Astrocyte of the hippocampus (primary cell): ENCODE data around the gene ITPKC.
"Not testable (repeated sequence)": the region's sequence is repeated elsewhere in the genome, so short reads cannot be mapped to it uniquely, and the experiment has no call there.

ENCODE experiments used
- DNase-seq: peaks from one replicate; pipeline ENCODE4 v3.0.0; 2011; ENCODE audit warnings: low read depth, low spot score

Gene ITPKC

DNA sequence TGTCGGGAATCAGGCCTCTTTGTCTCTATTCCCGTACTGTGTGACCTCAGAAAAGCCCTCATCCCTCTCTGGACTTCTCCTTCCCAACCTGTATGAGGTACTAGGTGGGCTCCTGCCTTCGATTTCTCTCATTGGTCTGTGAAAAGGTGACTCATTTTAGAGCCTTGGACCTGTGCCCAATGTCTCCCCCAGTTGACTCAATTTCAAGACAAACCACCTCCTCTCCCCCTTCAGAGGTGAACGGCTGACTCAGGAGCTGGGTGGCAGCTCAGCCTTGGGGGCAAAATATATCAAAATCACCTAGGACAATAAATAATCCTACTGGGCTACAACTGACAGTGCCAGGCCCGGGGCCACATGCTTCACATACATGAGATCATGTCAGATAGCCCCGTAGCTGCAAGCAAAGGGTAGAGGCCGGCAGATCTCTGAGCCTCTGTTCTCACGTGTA is 856 bp upstream of the ITPKC start:
- no peak for DNase-seq

DNA sequence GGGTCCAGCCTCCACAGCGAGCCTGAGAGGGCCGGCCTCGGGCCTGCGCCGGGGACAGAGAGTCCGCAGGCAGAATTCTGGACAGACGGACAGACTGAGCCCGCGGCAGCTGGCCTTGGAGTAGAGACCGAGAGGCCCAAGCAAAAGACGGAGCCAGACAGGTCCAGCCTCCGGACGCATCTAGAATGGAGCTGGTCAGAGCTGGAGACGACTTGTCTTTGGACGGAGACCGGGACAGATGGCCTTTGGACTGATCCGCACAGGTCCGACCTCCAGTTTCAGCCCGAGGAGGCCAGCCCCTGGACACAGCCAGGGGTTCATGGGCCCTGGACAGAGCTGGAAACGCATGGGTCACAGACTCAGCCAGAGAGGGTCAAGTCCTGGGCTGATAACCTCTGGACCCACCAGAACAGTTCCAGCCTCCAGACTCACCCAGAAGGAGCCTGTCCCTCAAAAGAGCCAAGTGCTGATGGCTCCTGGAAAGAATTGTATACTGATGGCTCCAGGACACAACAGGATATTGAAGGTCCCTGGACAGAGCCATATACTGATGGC is 490 bp downstream of the ITPKC start:
- DNase-seq: no peak

DNA sequence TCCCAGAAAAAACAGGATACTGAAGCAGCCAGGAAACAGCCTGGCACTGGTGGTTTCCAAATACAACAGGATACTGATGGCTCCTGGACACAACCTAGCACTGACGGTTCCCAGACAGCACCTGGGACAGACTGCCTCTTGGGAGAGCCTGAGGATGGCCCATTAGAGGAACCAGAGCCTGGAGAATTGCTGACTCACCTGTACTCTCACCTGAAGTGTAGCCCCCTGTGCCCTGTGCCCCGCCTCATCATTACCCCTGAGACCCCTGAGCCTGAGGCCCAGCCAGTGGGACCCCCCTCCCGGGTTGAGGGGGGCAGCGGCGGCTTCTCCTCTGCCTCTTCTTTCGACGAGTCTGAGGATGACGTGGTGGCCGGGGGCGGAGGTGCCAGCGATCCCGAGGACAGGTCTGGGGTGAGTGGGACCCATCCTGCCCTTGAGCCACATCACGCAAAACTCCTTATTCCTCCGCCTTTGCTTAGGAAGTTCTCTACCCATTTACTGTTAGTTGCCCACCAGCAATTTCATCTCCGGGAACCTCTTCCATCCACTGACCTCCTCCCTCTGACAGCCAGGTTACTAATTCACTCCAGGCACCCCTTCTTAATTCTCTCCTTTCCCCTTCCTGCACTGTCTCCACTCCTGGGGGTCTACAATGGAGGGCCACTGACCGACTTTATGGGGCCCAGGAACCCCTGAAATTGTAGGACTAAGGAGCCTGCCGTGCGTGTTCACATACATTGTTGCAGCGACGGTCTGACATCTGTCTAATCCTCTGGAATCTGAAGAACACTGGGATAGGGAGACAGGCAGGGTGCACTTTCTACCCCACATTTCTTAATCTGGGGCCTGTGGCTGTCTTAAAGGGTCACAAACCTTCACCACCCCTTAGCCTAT is 1.2 kb downstream of the ITPKC start:
- peak; percentile 16 for DNase-seq

DNA sequence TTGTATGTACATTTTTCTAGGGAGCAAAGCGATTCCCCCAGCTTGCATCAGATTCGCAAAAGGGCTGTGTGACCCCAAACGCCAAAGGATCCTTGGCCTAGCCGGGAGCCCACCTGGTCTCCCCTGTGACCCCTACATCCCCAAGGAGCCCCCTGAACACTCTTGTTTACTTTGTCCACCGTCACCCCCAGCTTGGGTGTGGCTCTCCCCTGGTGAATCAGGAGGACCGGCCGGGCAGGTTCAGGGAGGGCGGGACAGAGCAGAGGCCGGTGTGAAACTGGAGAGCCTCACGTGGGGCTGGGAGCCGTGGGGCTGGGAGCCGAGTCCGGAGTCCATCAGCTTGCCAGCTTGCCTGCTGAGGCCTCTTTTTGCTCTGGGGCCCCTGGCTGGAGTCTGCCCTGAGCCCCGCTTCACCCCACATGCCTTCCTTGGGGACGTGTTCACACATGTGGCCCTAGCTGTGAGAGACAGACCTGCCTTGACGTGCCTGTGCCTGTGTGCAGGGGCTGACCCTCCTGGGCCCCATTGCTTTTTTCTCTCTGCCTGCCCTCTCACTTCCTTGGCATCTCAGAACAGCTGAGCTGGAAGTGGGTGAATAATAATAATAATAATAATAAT is 2.0 kb downstream of the ITPKC start:
- peak; percentile 60 for DNase-seq

DNA sequence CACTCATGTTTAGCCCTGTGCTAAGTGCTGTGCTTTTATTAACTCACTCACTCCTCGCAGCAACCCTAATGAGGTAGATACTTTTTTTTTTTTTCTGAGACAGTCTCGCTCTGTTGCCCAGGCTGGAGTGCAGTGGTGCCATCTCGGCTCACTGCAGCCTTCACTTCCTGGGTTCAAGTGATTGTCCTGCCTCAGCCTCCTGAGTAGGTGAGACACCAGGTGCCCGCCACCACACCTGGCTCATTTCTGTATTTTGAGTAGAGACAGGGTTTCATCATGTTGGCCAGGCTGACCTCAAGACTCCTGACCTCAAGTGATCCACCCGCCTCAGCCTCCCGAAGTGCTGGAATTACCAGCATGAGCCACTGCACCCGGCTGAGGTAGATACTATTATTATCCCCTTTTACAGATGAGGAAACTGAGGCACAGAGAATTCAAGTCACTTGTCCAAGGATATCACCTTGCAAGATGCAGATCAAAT is 2.5 kb downstream of the ITPKC start:
- DNase-seq: no peak

DNA sequence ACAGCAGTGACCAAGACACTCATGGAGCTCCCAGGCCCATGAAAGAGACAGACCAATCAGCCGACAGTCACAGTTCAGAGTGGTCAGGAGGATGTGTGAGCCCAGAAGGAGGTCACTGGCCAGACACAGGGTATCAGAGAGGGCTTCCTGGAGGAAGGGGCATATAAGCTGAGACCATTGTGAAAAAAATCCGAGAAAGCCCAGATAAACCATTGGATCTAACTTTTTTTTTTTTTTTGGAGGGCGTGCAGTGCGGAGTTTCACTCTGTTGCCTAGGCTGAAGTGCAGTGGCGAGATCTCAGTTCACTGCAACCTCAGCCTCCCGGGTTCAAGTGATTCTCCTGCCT is 4.2 kb downstream of the ITPKC start:
- DNase-seq: no peak

DNA sequence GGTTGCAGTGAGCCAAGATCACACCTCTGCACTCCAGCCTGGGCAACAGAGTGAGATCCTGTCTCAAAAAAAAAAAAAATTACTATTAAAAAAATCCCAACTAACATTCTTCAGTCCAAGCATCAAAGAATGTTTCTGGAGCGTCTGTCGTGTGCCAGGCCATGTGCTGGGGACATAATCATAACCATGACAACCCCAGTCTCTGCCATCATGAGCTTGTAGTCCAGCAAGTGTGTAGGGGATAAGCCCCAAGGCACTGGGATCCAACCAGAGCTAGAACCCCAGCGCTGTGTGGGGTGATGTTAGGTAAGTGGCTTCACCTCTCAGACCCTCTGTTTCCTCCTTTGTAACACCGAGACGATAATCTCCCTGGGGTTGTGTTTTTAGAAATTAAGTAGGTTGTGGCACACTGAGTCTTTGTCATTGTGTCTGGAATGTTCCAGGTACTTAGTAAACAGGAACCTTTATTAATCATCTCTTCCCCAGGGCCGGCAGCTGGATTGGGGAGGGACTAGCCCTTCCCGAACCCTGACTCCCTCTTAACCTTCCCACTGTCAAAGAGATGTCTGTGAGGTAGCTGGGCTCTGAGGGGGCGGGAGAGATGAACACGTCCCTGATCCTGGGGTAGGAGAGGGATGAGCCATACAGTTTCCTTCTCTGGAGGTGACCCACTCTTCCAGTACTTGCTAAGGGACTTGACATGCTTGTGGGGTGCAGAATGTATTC is 5.2 kb downstream of the ITPKC start:
- peak; percentile 17 for DNase-seq

DNA sequence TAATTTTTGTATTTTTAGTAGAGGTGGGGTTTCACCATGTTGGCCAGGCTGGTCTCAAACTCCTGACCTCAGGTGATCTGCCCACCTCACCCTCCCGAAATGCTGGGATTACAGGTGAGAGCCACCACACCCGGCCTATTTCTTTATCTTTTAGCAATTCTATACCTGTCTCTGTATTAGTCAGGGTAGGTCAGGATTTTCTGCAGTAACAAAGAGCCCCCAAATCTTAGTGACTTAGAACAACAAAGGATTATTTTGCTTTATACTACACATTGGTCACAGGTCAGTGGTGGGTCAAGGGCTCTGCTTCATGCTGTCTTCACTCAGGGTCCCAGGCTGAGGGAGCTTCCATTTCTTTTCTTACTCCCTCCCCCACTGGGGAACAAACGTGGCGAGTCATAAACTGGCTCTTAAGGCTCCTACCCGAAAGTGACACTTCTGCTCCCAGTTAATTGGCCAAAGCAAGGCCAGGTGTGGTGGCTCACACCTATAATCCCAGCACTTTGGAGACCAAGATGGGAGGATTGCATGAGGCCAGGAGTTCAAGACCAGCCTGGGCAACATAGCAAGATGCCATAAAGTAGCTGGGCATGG is 6.8 kb downstream of the ITPKC start:
- no peak for DNase-seq

DNA sequence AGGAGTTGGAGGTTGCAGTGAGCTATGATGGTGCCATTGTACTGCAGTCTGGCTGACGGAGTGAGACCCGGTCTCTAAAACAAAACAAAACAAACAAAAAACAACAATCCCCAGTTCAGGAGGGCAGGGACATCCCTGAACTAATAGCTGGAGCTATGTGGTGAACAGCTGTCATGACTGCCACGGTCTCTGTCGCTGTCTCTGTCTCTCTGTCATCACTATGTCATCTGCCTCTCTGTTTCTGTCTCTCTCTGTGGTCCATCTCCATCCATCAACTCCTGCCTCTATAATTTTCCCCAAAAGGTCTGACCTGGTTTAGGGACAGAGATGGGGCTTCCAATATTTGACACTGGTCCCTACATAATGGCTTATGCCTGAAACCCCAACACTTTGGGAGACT is 7.4 kb downstream of the ITPKC start:
- DNase-seq: no peak

DNA sequence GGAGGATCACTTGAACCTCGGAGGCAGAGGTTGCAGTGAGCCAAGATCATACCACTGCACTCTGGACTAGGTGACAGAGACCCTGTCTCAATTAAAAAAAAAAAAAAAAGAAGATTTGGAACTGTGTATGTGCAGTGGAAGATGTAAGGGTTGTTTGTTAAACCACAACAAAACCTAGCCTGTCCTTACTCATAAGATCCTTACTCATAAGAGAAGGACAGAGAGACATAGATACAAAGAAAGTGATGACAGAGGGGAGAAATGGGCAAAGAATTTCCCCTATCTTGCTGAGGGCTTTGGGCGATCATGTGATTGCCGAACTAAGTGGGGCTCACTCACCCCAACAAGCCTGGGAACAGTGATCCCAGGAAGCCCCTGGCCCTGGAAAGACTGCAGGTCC is 7.9 kb downstream of the ITPKC start:
- DNase-seq: no peak

DNA sequence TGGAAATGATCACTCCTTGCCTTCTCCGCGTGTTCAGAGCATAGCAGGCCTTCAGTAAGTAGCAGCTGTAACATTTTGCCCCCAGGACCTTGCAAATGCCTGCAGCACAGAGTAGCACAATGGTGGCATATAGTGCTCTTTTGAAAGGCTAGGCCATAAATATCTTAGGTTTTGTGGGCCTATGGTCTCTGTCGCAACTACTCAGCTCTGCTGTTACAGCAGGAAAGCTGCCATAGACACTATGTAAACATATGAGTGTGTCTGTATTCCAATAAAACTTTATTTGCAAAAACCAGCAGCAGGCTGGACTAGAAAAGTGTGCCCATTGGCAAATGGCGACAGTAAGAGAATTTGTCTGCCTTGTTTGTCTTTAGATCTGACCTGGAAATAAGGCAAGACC is 9.4 kb downstream of the ITPKC start:
- DNase-seq: no peak

DNA sequence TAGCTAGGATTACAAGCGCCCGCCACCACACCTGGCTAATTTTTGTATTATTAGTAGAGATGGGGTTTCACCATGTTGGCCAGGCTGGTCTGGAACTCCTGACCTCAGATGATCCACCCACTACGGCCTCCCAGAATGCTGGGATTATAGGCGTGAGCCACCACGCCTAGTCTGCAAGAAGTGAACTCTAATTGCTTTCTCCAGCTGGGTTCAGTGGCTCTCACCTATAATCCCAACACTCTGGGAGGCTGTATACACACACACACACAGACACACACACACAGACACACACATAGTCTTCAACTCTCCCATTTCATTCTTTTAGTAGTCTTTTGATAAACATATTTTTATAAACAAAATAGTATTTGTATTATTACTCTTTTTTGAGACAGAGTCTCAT is 13.2 kb downstream of the ITPKC start:
- not testable (repeated sequence) for DNase-seq

DNA sequence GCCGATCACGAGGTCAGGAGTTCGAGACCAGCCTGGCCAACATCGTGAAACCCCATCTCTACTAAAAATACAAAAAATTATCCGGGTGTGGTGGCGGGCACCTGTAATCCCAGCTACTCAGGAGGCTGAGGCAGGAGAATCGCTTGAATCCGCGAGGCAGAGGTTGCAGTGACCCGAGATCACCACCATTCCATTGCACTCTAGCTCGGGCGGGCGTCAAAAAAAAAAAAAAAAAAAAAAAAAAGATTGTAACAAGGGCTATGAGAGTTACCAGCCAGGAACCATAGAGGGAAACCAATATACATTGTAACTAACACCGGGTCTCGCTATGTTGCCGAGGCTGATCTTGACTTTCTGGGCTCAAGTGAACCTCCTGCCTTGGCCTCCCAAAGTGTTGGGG is 15.4 kb downstream of the ITPKC start:
- DNase-seq: not testable (repeated sequence)

DNA sequence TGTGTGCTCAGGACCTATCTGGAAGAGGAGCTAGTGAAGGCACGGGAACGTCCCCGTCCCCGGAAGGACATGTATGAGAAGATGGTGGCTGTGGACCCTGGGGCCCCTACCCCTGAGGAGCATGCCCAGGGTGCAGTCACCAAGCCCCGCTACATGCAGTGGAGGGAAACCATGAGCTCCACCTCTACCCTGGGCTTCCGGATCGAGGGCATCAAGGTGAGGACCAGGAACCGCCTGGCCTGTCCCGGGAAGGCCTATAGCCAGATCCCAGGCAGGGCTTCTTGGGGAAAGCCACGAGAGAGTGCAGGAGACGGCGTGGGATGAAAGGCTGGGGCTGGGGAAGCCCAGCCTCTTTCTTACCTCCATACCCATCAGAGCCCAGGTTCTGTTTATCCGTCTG is 16.2 kb downstream of the ITPKC start:
- DNase-seq: no peak

DNA sequence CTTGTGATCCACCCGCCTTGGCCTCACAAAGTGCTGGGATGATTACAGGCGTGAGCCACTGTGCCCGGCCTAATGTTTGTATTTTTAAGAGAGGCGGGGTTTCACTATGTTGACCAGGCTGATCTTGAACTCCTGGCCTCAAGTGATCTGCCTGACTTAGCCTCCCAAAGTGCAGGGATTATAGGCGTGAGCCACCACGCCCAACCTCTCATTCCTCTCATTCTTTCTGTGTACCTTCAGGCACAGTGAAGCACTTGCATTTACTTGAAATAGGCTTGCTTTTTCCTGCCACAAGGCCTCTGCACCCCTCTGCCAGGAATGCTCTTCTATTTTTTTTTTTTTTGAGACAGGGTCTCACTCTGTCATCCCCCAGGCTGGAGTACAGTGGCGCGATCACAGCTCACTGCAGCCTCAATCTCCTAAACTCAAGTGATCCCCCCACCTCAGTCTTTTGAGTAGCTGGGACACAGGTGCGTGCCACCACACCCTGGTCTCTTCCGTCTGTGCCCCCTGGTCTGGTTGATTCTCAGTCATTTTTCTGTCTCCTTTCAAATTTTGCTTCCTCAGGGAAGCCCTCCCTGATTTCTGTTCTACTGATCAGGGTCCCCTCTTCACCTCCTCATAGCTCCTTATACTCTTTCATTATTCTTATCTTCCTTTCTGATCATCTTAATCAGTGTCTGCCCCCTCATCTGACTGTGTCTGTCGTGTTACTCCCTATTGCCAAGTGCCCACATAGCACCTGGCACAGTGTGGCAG is 18.3 kb downstream of the ITPKC start:
- DNase-seq: no peak

DNA sequence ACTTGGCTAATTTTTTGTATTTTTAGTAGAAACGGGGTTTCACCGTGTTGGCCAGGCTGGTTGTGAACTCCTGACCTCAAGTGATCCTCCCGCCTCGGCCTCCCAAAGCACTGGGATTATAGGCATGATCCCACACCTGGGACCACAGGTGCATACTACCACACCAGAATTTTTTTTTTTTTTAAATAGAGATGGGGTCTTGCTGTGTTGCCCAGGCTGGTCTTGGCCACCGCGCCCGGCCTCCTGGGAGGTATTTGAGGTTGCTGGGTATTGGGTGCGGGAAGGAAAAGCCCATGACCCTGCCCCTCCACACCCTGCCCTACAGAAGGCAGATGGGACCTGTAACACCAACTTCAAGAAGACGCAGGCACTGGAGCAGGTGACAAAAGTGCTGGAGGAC is 19.7 kb downstream of the ITPKC start:
- no peak for DNase-seq

DNA sequence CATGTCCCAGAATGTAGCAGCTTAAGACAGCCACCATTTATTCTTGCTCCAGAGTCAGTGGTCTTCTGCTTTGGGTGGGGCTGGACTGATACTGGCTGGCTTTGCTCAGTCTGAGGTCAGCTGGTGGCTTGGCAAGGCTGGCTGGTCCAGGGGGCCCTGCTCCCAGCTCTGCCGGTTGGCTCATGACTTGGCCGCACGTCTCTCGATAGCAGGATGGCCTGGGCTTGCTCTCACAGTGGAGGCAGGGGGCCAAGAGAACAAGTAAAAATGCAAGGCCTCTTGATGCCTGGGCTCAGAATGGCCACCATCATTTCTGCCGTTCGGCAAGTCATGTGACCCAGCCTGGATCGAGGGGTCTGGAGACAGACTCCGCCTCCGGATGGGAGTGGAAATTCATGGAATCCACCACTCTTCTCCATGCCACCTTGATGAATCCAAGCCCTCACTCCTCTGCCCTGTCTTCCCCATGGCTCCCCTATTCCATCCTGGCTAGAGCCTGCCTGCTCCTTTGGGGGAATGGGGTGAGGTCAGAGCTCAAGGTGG is 20.3 kb downstream of the ITPKC start:
- no peak for DNase-seq

DNA sequence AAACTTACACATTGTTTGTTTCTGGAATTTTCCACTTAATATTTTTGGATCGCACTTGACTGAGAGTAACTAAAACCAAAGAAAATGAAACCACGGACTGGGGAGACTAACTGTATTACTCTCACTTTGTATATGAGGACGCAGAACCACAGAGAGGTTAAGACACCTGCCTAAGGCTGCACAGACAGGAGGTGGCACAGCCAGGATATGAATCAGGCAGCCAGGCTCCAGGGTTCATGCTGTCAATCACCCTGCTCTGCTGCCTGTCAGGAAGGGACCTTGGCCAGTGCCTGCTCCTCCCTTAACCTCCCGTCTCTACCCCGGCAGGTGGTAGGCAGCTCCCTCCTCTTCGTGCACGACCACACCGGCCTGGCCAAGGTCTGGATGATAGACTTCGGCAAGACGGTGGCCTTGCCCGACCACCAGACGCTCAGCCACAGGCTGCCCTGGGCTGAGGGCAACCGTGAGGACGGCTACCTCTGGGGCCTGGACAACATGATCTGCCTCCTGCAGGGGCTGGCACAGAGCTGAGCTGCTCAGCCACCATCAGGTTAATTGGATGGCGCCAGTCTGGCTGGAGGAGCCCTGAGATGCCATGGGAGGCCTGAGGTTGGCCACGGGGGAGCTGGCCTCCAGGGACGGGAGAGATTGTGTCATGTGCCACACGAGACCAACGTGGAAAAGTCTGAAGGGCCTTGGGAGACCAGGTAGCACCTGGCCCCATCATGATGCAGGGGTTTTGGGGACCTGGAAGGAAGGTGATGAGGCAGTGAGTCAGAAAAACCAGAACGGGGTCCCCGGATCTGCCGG is 22.3 kb downstream of the ITPKC start:
- no peak for DNase-seq

DNA sequence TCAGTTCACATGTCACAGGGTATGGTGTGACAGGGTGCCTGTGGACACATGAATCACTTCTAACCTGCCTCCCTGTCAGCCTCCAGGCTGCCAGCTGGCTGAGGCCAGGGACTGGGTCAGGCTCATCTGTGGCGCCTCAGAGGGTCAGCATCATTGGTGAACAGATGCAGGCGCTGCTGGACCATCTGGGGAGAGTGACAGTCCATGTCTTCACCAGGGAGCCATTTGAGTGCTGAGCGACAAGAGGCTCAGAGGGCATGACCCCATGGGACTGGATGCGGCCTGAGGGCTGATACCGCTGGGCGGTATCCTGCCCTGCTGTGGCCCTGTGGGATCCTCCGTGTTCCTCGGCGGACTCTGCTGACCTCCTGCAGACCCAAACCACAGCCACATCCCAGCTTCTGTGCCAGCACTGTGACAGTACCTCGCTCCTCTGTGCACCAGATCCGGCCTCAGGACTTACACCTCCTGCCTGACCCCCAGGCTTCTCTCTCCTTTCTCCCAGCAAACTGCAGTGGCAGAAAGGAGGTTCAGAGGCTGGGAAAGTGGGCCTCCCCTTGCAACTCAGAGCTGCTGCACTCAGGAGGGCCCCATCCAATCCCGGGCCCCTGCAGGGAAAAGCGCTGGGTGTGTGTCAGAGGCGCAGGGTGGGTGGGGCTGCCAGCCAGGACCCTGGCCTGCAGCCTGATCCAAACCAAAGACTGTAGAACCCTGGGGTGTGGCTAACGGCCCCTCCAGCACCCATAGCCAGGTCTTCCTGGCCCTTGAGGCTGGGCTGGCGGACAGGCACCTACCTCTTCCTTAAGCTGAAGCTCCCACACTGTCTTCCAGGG is 23.2 kb downstream of the ITPKC start:
- DNase-seq: no peak
